Measurements from ENCODE around the gene LPIN1. TPM values are rescaled to one million over a fixed set of nuclear protein-coding genes. Genes with fewer than 3 reads are reported as not detected.

Gene LPIN1
- total and polyA plus RNA-seq, 2 of the 8 experiments (the other 6 are each of a cell fraction or from before 2014, with no cell fraction given), result 4.3 to 9.8 TPM

GRCh38 chr2:11705711-11706110 lies 40.7 kb upstream of the LPIN1 start (continued):
- TF ChIP-seq CHD7 (IDR thresholded peaks at IDR 0.05; ENCODE audit: insufficient replicate concordance, low read length), result no peak
- TF ChIP-seq PHF8 (conservative IDR thresholded peaks at IDR 0.05; ENCODE audit: low read depth, low read length), result no peak
- TF ChIP-seq KDM4A (IDR thresholded peaks at IDR 0.05; ENCODE audit: low read depth, low read length, severe bottlenecking), result no peak
- no peak for TF ChIP-seq CTCF (IDR thresholded peaks at IDR 0.05; ENCODE audit: control extremely low read depth in 1 of 3, insufficient read depth in 1 of 3, low read depth in 1 of 3, low read length in 3 of 3)
- no peak for TF ChIP-seq CBX8 (IDR thresholded peaks at IDR 0.05; ENCODE audit: borderline replicate concordance, low read depth, low read length)
- TF ChIP-seq CHD1 (IDR thresholded peaks at IDR 0.05; ENCODE audit: low read depth, low read length), result no peak

Measured in H1 (cell line).